22Rv1 (cell line): ENCODE data around the gene TSPAN2.

Experiments
- ZFX ChIP-seq: fragments of 450-650 bp; IDR thresholded peaks from 2 replicates; pipeline ENCODE4 v1.6.1; 2017; ENCODE audit warnings: antibody characterized with exemption, borderline replicate concordance
- TF ChIP-seq, protein P1 (sequence below): fragments of 450-650 bp; IDR thresholded peaks from 2 replicates; pipeline ENCODE4 v1.5.1; 2017; ENCODE audit warnings: mild to moderate bottlenecking

DNA sequence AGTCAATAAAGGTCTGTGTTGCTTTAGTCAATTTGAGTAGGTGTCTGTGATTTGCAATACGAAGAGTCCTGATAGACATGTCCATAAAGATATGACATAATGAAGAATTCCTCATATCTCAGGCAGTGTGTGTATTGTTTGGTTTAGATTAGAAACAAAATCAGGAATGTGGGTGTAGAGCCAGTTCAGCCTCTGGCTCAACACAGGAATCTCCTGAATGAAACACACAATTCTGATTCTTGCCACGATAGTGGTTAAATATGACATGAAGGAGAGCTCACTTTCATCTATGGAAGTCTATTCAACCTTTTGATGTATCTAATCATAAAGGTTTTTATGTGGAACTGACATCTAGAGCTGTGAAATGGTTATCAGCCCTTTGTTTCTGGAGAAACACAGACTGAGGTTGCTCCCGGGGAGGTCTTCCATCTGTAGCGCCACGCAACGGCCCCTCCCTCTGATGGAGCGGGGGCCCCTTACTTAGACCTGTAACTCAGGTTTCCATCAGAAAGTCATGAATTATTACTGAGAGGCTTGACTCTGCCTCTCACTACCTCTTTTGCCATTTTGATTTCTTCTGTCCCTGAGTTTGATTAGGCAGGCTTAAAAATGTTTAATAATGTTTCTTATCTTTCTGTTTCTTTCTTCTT, 19.5 kb downstream of the TSPAN2 start:
- TF ChIP-seq, protein P1, sequence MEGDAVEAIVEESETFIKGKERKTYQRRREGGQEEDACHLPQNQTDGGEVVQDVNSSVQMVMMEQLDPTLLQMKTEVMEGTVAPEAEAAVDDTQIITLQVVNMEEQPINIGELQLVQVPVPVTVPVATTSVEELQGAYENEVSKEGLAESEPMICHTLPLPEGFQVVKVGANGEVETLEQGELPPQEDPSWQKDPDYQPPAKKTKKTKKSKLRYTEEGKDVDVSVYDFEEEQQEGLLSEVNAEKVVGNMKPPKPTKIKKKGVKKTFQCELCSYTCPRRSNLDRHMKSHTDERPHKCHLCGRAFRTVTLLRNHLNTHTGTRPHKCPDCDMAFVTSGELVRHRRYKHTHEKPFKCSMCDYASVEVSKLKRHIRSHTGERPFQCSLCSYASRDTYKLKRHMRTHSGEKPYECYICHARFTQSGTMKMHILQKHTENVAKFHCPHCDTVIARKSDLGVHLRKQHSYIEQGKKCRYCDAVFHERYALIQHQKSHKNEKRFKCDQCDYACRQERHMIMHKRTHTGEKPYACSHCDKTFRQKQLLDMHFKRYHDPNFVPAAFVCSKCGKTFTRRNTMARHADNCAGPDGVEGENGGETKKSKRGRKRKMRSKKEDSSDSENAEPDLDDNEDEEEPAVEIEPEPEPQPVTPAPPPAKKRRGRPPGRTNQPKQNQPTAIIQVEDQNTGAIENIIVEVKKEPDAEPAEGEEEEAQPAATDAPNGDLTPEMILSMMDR = no peak
- no peak for TF ChIP-seq ZFX
